Activated T-cell treated with anti-CD3 and anti-CD28 coated beads for 4 hours (primary cell): ENCODE results near the gene KPNA6.
"Not testable (repeated sequence)": the region's sequence is repeated elsewhere in the genome, so short reads cannot be mapped to it uniquely, and the experiment has no call there.

Source experiments
- DNase-seq: peaks from one replicate; pipeline ENCODE4 v3.0.0-alpha.2; 2020

Gene KPNA6

GRCh38 chr1:32100807-32101708, 6.8 kb upstream of the KPNA6 start:
- DNase-seq: no peak

GRCh38 chr1:32104127-32104526, 3.7 kb upstream of the KPNA6 start:
- no peak for DNase-seq

- no peak for DNase-seq
Observed at GRCh38 chr1:32105338-32105737, 2.5 kb upstream of the KPNA6 start.

DNA sequence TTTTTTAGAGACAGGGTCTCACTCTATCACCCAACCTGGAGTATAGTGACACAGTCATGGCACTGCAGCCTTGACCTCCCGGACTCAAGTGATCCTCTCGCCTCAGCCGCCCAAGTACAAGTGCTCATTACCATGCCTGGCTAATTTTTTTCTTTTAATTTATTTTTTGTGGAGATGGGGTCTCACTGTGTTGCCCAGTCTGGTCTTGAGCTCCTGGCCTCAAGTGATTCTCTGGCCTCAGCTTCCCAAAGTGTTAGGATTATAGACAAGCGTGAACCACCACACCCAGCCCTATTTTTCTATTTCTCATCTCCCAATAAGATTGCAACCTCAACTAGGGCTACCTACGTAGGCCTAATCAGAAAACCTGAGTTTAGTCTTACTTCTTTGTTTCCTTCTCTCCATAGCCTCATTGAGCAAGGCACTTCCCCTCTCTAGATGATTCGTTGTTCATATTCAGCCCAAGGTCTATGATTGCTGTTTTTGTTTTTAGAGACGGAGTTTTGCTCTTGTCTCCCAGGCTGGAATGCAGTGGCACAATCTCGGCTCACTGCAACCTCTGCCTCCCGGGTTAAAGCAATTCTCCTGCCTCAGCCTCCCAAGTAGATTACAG, 1.1 kb upstream of the KPNA6 start:
- DNase-seq: no peak

DNA sequence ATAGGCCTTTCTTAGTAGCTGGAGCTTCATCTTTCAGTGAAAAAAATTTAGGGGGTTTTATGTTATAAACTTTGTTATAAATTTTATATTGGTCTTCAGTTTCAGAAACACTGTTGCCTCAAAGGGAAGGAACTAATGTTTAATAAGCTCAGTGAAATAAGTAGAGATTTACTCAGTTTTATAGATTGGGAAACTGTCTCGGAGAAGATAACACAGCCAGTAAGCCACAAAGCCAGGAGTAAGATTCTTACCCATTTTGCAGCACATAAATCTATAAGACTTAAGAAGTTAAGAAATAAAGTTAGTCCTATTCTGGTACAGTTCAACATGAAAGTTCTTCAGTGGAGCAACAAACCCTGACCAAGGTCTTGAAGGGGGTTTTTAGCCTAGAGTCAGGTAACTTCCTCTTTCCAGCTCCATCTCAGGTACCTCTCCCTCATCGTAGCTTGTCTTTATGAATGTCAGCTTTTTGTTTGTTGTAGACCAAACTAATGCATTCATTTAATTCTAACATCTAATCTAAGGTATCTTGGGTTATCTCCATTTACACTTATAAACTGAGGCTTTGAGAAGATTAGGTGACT, 3.3 kb downstream of the KPNA6 start:
- DNase-seq: no peak

DNA sequence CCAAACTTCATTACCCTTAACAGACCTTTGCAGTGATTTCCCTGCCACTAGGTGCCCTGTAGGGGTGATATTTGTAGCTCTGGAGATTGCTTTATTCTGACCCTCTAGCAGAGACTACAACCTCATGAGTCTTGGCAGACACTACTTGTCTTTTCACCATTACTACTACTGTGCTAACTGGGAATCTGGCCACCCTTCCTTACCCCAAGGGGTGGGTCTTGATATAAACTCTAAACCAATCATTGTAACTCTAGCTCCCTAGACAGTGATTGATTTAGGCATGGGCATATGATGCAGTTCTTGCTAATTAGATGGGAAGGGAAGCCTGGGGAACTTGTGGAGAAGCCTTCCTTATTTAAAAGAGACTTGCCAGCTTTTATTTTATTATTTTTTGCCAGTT, 3.9 kb downstream of the KPNA6 start:
- DNase-seq: no peak

- no peak for DNase-seq
Observed at GRCh38 chr1:32112806-32113375, 5.0 kb downstream of the KPNA6 start.

- not testable (repeated sequence) for DNase-seq
Observed at GRCh38 chr1:32113436-32113835, 5.6 kb downstream of the KPNA6 start.

DNA sequence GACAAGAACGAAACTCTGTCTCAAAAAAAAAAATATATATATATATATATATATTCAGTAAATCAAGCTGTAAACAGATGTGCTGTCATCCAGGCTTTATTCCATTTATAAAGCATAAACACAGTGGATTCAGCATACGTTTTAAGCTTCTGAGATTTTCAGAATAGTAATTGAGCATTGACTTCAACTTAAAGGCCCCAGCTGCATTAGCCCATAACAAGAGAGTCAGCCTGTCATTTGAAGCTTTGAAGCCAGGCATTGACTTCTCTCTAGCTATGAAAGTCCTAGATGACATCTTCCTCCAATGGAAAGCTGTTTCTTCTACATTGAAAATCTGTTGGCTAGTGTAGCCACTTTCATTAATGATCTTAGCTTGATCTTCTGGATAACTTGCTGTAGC, 6.6 kb downstream of the KPNA6 start:
- no peak for DNase-seq

DNA sequence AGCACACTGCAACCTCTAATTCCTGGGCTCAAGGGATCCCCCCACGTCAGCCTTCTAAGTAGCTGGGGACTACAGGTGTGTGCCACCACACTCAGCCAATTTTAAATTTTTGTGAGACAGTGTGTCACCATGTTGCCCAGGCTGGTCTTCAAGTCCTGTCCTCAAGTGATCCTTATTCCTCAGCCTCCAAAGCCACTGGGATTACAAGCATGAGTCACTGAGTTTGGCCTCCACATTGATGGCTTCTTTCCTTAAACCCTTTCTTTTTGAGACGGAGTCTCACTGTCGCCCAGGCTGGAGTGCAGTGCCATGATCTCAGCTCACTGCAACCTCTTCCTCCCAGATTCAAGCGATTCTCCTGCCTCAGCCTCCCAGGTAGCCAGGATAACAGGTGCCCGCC, 7.6 kb downstream of the KPNA6 start:
- DNase-seq: no peak

DNA sequence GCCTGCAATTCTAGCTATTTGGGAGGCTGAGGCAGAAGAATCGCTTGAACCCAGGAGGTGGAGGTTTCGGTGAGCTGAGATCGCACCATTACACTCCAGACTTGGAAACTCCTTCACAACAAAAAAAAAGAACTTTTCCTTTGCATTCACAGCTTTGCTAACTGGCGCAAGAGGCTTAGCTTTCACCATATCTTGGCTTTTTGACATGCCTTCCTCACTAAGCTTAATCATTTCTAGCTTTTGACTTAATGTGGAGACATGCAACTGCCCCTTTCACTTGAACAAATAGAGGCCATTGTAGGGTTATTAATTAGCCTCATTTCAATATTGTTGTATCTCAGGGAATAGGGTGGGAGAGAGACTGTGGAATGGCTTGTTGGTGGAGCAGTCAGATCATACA, 8.7 kb downstream of the KPNA6 start:
- DNase-seq: no peak

- DNase-seq: no peak
Observed at GRCh38 chr1:32122151-32122550, 14.3 kb downstream of the KPNA6 start.

GRCh38 chr1:32123361-32123760, 15.5 kb downstream of the KPNA6 start:
- DNase-seq: not testable (repeated sequence)

DNA sequence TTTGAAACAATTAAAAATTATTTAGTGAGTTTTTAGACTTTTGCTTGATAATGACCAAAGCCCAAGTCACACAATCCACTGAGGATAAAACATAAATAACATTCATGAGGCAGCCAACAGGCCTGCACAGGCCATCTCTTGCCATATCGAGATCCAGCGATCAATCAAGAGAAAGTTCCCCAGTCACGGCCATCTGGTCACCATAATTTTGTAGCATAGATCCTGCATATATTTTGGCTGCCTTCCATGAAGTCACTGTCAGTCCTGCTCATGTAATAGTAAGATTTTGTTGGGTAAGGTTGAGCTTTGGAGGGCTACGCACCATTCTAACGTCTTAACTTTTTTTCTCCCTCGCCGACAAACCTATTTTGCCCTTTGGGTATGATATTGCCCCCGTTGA, 17.5 kb downstream of the KPNA6 start:
- no peak for DNase-seq

GRCh38 chr1:32126770-32127169, 18.9 kb downstream of the KPNA6 start:
- no peak for DNase-seq

GRCh38 chr1:32127409-32128198, 19.7 kb downstream of the KPNA6 start:
- DNase-seq: no peak

- DNase-seq: no peak
Observed at GRCh38 chr1:32128479-32128878, 20.6 kb downstream of the KPNA6 start.

- no peak for DNase-seq
Observed at GRCh38 chr1:32128964-32129363, 21.1 kb downstream of the KPNA6 start.

- DNase-seq: not testable (repeated sequence)
Observed at GRCh38 chr1:32133950-32134280, 26.1 kb downstream of the KPNA6 start.

GRCh38 chr1:32137111-32137510, 29.3 kb downstream of the KPNA6 start:
- no peak for DNase-seq

DNA sequence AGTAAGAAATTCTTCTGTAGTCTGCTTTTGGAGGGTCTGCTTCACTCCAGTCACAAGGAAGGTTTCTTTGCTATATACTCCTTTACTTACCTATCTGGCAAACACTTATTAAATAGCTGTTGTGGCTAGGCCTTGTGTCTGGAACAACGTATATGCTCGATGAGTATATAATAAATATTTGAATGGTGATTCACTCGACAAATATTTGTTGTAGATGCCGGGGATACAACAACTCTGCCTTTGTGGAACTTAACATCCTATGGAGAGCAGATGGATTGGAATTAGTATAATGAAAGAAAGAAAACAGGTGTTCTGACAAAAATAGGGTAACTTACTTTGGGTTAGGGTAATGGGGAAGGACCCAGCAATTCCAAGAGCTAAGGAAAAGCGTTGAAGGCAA, 31.1 kb downstream of the KPNA6 start:
- DNase-seq: no peak

DNA sequence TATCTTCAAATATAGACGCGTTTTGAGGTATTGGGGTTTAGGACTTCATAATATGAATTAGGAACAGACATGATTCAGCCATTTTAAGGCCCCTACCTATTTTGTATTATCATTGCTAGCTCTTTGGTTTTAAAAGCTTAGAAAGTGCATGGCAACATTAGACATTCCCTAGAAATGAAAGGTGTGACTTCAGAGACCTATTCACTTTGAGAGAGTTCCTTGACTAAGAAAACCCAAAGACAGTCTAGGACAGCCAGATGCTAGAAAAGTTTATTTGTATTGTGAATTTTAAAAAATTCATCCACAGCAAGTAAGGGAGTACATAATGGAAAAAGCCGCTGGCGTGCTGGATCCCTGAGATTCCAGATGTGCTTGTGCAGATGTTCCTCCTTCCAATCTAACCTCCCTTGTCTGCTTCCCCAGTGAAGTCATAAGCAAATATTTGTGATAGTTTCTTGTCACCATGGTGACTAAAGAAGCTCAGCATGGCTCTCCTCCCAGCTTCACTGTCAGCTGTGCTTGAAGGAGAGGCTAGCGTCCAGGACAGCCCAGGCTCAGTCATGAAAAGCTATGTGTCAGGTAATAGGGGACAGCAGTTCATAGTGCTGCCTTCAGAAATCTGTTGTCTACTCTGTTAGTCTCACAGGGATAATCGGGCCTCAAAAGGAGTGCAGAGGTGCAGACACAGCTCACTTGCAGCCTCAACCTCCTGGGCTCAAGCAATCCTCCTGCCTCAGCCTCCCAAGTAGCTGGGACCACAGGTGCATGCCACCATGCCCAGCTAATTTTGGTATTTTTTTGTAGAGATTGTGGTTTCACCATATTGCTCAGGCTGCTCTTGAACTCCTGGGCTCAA, 34.8 kb downstream of the KPNA6 start:
- no peak for DNase-seq
